GM12878 (cell line): ENCODE data around the gene SFXN1. TPM values are rescaled to one million over a fixed set of nuclear protein-coding genes. Genes with fewer than 3 reads are reported as not detected.

Experiments
- CBX3 ChIP-seq: fragments of 200-600 bp; sonication (generic); IDR thresholded peaks from 2 replicates; pipeline ENCODE4 v1.6.1; 2016; ENCODE audit warnings: low read depth, borderline replicate concordance
- CBX5 ChIP-seq: sonication (generic); IDR thresholded peaks from 2 replicates; pipeline ENCODE4 v1.6.1; 2016; ENCODE audit warnings: low read depth, moderate library complexity, mild to moderate bottlenecking, inconsistent platforms
- CHD2 ChIP-seq: IDR thresholded peaks from 2 replicates; pipeline ENCODE4 v1.6.1; 2011; ENCODE audit warnings: low read depth, low read length, improper control_type of control experiment, borderline replicate concordance
- DPF2 ChIP-seq: fragments of 450-650 bp; IDR thresholded peaks from 2 replicates; pipeline ENCODE4 v1.6.1; 2017; ENCODE audit warnings: mild to moderate bottlenecking
- EGR1 ChIP-seq, 2 experiments: IDR thresholded peaks; 1 replicate in 1 of 2; 2 replicates in 1 of 2; pipeline ENCODE4 v1.6.1; 2011 to 2012; ENCODE audit warnings: low read depth in 2 of 2, low read length in 2 of 2, borderline replicate concordance in 1 of 2, mild to moderate bottlenecking in 1 of 2, moderate library complexity in 1 of 2
- ELK1 ChIP-seq: IDR thresholded peaks from 2 replicates; pipeline ENCODE4 v1.6.1; 2012; ENCODE audit warnings: low read depth, low read length, improper control_type of control experiment
- FOS ChIP-seq: IDR thresholded peaks from 3 replicates; pipeline ENCODE4 v1.6.1; 2011; ENCODE audit warnings: borderline replicate concordance; ENCODE audit not compliant: insufficient read length; ENCODE audit errors: extremely low read depth
- MAX ChIP-seq: IDR thresholded peaks from 2 replicates; pipeline ENCODE4 v1.6.1; 2012; ENCODE audit warnings: low read depth, low read length, improper control_type of control experiment
- MYB ChIP-seq: fragments of 150-350 bp; IDR thresholded peaks from 2 replicates; pipeline ENCODE4 v1.6.1; 2014; ENCODE audit warnings: mild to moderate bottlenecking, low read depth, low read length, borderline replicate concordance
- PKNOX1 ChIP-seq: fragments of 450-650 bp; IDR thresholded peaks from 2 replicates; pipeline ENCODE4 v1.6.1; 2016; ENCODE audit warnings: mild to moderate bottlenecking
- SP1 ChIP-seq: IDR thresholded peaks from one replicate; pipeline ENCODE4 v1.6.1; 2011; ENCODE audit warnings: low read depth, low read length
- SRF ChIP-seq, 2 experiments: IDR thresholded peaks; 2 replicates each; pipeline ENCODE4 v1.6.1; 2011; ENCODE audit warnings: low read depth in 2 of 2, low read length in 2 of 2, mild to moderate bottlenecking in 1 of 2, moderate library complexity in 1 of 2
- polyA plus RNA-seq, 11 experiments: library from polyadenylated mRNA; depleted of rRNA in 4 of 11; unstranded in 6 of 11; stranded (reverse) in 5 of 11; fragments of >200 nt; fragmentation: Nextera tagmentation in 4 of 11; fragmentation: Illumina TruSeq in 1 of 11; extraction: Ambion mirVana in 4 of 11; extraction: Trizol in 1 of 11; gene quantifications; 1 replicate in 1 of 11; 2 replicates in 10 of 11; pipeline versions ENCODE4 v1.2.1 to v1.2.3, GENCODE V29; 2011 to 2016; ENCODE audit warnings: inconsistent platforms in 2 of 11, missing spikeins in 2 of 11, low read depth in 1 of 11
- total RNA-seq, 4 experiments: library from RNA; depleted of rRNA in 3 of 4; stranded (reverse); fragments of >200 nt in 3 of 4; fragmentation: Illumina TruSeq in 1 of 4; extraction: Trizol in 1 of 4; gene quantifications; 2 replicates each; pipeline versions ENCODE4 v1.2.1 to v1.2.3, GENCODE V29; 2013 to 2021

Gene SFXN1
- total and polyA plus RNA-seq, 10 of the 15 experiments (the other 5 are each of a cell fraction or from before 2014, with no cell fraction given) = 18.0 to 248 (median 103) TPM

- TF ChIP-seq ELK1 (no peak), SRF (IDR thresholded peaks at IDR 0.05; ENCODE audit: low read depth in 2 of 2, low read length in 2 of 2) (no peak), MAX (no peak), PKNOX1 (no peak), CHD2 (no peak), FOS (no peak), SP1 (no peak), EGR1 (IDR thresholded peaks at IDR 0.05; ENCODE audit: borderline replicate concordance in 1 of 2, low read depth in 2 of 2, low read length in 2 of 2) (no peak), DPF2 (no peak), CBX5 (no peak), CBX3 (no peak), MYB (no peak)
Measured at GRCh38 chr5:175463641-175464040, 14.7 kb upstream of the SFXN1 start (continued).
